A549 (cell line): ENCODE results near the gene CLEC16A. TPM values are rescaled to one million over a fixed set of nuclear protein-coding genes. Genes with fewer than 3 reads are reported as not detected.

ENCODE experiments used
- ATAC-seq, 2 experiments: fragments of 200-7000 bp in 1 of 2; fragments of >200 bp in 1 of 2; cut with Nextera tagmentation in 1 of 2; cut with Tn5 transposase in 1 of 2; 3 replicates each; pipeline versions ENCODE4 v1.8.0 to v1.9.1; 2018 to 2020; ENCODE audit warnings: mild to moderate bottlenecking in 1 of 2, moderate library complexity in 1 of 2
- CTCF ChIA-PET: fragments of 300-600 bp; sonication (Branson Sonifier 250); formaldehyde crosslinking; extraction: SDS; loops from one replicate; lab custom pipeline; 2021; ENCODE audit warnings: antibody characterized with exemption, inconsistent platforms; lab: Yijun Ruan, JAX
- POLR2A ChIA-PET: fragments of 350-600 bp; formaldehyde crosslinking; extraction: SDS; loops from one replicate; lab custom pipeline; 2021; ENCODE audit warnings: antibody characterized with exemption, inconsistent platforms; lab: Yijun Ruan, JAX
- DNase-seq, 2 experiments: peaks; one replicate each; pipeline versions ENCODE4 v3.0.0 to v3.0.0-alpha.2; 2011 to 2016; ENCODE audit warnings: low read depth in 1 of 2, low spot score in 1 of 2
- FAIRE-seq: peaks from 2 replicates; lab custom pipeline; 2011; peaks lifted over from hg19 to GRCh38; lab: Jason Lieb, UNC
- H3K27ac ChIP-seq, 2 experiments: fragments of >200 bp; sonication (Bioruptor Twin); formaldehyde crosslinking; 3 replicates each; pipeline ENCODE4 v1.5.1; 2016 to 2017
- H3K4me1 ChIP-seq: fragments of >200 bp; sonication (Bioruptor Twin); formaldehyde crosslinking; 3 replicates; pipeline ENCODE4 v1.6.1; 2016
- H3K4me2 ChIP-seq: fragments of >200 bp; sonication (Bioruptor Twin); formaldehyde crosslinking; 3 replicates; pipeline ENCODE4 v1.6.1; 2016
- H3K4me3 ChIP-seq: fragments of >200 bp; sonication (Bioruptor Twin); formaldehyde crosslinking; 3 replicates; pipeline ENCODE4 v1.5.1; 2016
- H3K9me3 ChIP-seq: fragments of >200 bp; sonication (Bioruptor Twin); formaldehyde crosslinking; 3 replicates; pipeline ENCODE4 v1.6.1; 2016
- BHLHE40 ChIP-seq: IDR thresholded peaks from 2 replicates; pipeline ENCODE4 v1.6.1; 2012; ENCODE audit warnings: low read depth, low read length, inconsistent platforms
- CBX2 ChIP-seq: fragments of 200-600 bp; sonication (generic); IDR thresholded peaks from 2 replicates; pipeline ENCODE4 v1.6.1; 2016; ENCODE audit warnings: low read depth, mild to moderate bottlenecking, borderline replicate concordance
- CEBPB ChIP-seq, 2 experiments: fragments of >200 bp in 1 of 2; sonication (Bioruptor Twin) in 1 of 2; formaldehyde crosslinking in 1 of 2; IDR thresholded peaks; 2 replicates each; pipeline ENCODE4 v1.6.1; 2012 to 2016
- CHD2 ChIP-seq: fragments of 150-350 bp; IDR thresholded peaks from 2 replicates; pipeline ENCODE4 v1.6.1; 2014; ENCODE audit warnings: low read length; ENCODE audit not compliant: partially characterized antibody
- EHF ChIP-seq: fragments of 250-450 bp; sonication (Bioruptor Pico); IDR thresholded peaks from 2 replicates; pipeline ENCODE4 v1.5.0; 2020; ENCODE audit warnings: mild to moderate bottlenecking
- ESRRA ChIP-seq: fragments of 150-350 bp; IDR thresholded peaks from 2 replicates; pipeline ENCODE4 v1.6.1; 2014; ENCODE audit warnings: mild to moderate bottlenecking, low read length, borderline replicate concordance
- FOSB ChIP-seq: fragments of 250-450 bp; sonication (Bioruptor Pico); IDR thresholded peaks from 2 replicates; pipeline ENCODE4 v1.5.0; 2020; ENCODE audit warnings: mild to moderate bottlenecking, moderate library complexity
- FOSL2 ChIP-seq, 2 experiments: fragments of 450-650 bp in 1 of 2; fragments of >200 bp in 1 of 2; sonication (Bioruptor Twin) in 1 of 2; formaldehyde crosslinking; IDR thresholded peaks; 2 replicates each; pipeline versions ENCODE4 v1.5.0 to v1.6.1; 2016 to 2020; ENCODE audit warnings: mild to moderate bottlenecking in 1 of 2, moderate library complexity in 1 of 2
- FOXS1 ChIP-seq: fragments of 250-450 bp; sonication (Bioruptor Pico); IDR thresholded peaks from 2 replicates; pipeline ENCODE4 v1.5.0; 2020; ENCODE audit warnings: mild to moderate bottlenecking, moderate library complexity
- HEYL ChIP-seq: fragments of 250-450 bp; sonication (Bioruptor Pico); IDR thresholded peaks from 2 replicates; pipeline ENCODE4 v1.8.0; 2021; ENCODE audit warnings: mild to moderate bottlenecking, moderate library complexity
- HOXA7 ChIP-seq: fragments of 250-450 bp; sonication (Bioruptor Pico); IDR thresholded peaks from 2 replicates; pipeline ENCODE4 v1.5.0; 2020; ENCODE audit warnings: mild to moderate bottlenecking, moderate library complexity
- HOXB5 ChIP-seq: fragments of 250-450 bp; sonication (Bioruptor Pico); IDR thresholded peaks from 2 replicates; pipeline ENCODE4 v1.5.0; 2020; ENCODE audit warnings: mild to moderate bottlenecking, moderate library complexity
- JUN ChIP-seq, 2 experiments: fragments of >200 bp; sonication (Bioruptor Twin); formaldehyde crosslinking; IDR thresholded peaks; 2 replicates in 1 of 2; 3 replicates in 1 of 2; pipeline ENCODE4 v1.6.1; 2016 to 2017
- JUNB ChIP-seq: fragments of >200 bp; sonication (Bioruptor Twin); formaldehyde crosslinking; IDR thresholded peaks from 2 replicates; pipeline ENCODE4 v1.6.1; 2016
- KDM1A ChIP-seq: fragments of 200-600 bp; sonication (generic); IDR thresholded peaks from 2 replicates; pipeline ENCODE4 v1.6.1; 2016; ENCODE audit warnings: low read depth, mild to moderate bottlenecking
- KDM5A ChIP-seq: fragments of 200-600 bp; sonication (generic); IDR thresholded peaks from 2 replicates; pipeline ENCODE4 v1.6.1; 2016; ENCODE audit warnings: antibody characterized with exemption, mild to moderate bottlenecking
- MAZ ChIP-seq: fragments of 150-350 bp; IDR thresholded peaks from 2 replicates; pipeline ENCODE4 v1.6.1; 2014; ENCODE audit warnings: antibody characterized with exemption, low read depth, low read length, borderline replicate concordance
- NFE2L2 ChIP-seq: fragments of 150-350 bp; conservative IDR thresholded peaks from 2 replicates; pipeline ENCODE4 v1.6.1; 2014; ENCODE audit warnings: low read length
- NPAS2 ChIP-seq: fragments of 250-450 bp; sonication (Bioruptor Pico); IDR thresholded peaks from 2 replicates; pipeline ENCODE4 v1.8.0; 2022; ENCODE audit warnings: mild to moderate bottlenecking, moderate library complexity, borderline replicate concordance
- POLR2A ChIP-seq: IDR thresholded peaks from 2 replicates; pipeline ENCODE4 v1.6.1; 2012; ENCODE audit warnings: mild to moderate bottlenecking, low read length
- RARB ChIP-seq: fragments of 250-450 bp; sonication (Bioruptor Pico); IDR thresholded peaks from 2 replicates; pipeline ENCODE4 v1.8.0; 2021; ENCODE audit warnings: mild to moderate bottlenecking, moderate library complexity
- RFX5 ChIP-seq: fragments of 450-650 bp; IDR thresholded peaks from 2 replicates; pipeline ENCODE4 v1.7.1; 2014; ENCODE audit warnings: antibody characterized with exemption, mild to moderate bottlenecking, moderate library complexity
- RNF2 ChIP-seq: fragments of 200-600 bp; sonication (generic); IDR thresholded peaks from 2 replicates; pipeline ENCODE4 v1.6.1; 2016; ENCODE audit warnings: low read depth, mild to moderate bottlenecking, antibody characterized with exemption, moderate library complexity, borderline replicate concordance
- SREBF2 ChIP-seq: fragments of 450-650 bp; IDR thresholded peaks from 2 replicates; pipeline ENCODE4 v1.6.1; 2014; ENCODE audit warnings: mild to moderate bottlenecking, moderate library complexity
- WGBS: methylation state at CpG from one replicate; pipeline ENCODE4 v1.1.6; 2017; ENCODE audit errors: missing lambda C conversion rate; 5-methylcytosine and 5-hydroxymethylcytosine counted together
- polyA plus RNA-seq, 4 experiments: library from polyadenylated mRNA; depleted of rRNA in 3 of 4; stranded (reverse); fragments of >200 nt; fragmentation: RNase III in 1 of 4; extraction: RNeasy Plus Mini Kit Qiagen cat#74134 plus additional on column Dnase treatment in 1 of 4; gene quantifications; 2 replicates in 3 of 4; 3 replicates in 1 of 4; pipeline ENCODE4 v1.2.3, GENCODE V29; 2011 to 2017
- TF ChIP-seq, protein P1 (sequence below): fragments of >200 bp; sonication (Bioruptor Twin); formaldehyde crosslinking; IDR thresholded peaks from 2 replicates; pipeline ENCODE4 v1.6.1; 2016
- TF ChIP-seq, protein P2 (sequence below): IDR thresholded peaks from 2 replicates; pipeline ENCODE4 v1.6.1; 2012; ENCODE audit warnings: low read depth, borderline replicate concordance
- TF ChIP-seq, protein P3 (sequence below): fragments of 250-450 bp; sonication (Bioruptor Pico); IDR thresholded peaks from 2 replicates; pipeline ENCODE4 v1.5.0; 2020; ENCODE audit warnings: low read depth, mild to moderate bottlenecking, moderate library complexity
- TF ChIP-seq, protein P4 (sequence below): fragments of 450-650 bp; IDR thresholded peaks from 2 replicates; pipeline ENCODE4 v1.6.1; 2014; ENCODE audit warnings: antibody characterized with exemption
- TF ChIP-seq, protein P5 (sequence below): fragments of 150-350 bp; IDR thresholded peaks from 2 replicates; pipeline ENCODE4 v1.6.1; 2014; ENCODE audit warnings: low read depth, mild to moderate bottlenecking, low read length

CLEC16A gene
- polyA plus RNA-seq, 2 of the 4 experiments (the other 2 are of a cell fraction), result 8.3 to 10.4 TPM

DNA sequence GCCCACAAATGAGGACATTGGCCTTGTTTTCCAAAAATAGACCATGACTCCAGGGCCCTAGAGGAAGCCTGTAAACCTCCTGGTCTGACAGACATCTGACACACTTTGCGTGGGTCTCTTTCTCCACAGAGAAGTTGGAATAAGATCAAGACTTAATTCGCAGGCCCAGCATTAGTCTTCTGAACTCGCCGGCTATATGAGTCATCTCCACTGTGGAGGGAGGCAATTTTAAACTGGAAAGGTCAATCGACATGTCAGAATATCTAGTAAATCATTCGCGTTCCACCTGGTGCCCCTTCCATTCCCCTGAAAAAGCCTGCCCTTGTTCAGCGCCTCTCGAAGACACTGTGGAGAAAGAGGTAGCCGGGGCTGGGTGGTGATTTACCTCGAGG is 140.1 kb downstream of the CLEC16A start:
- ATAC-seq, result no peak
- Histone ChIP-seq H3K9me3 (no peaks in the 10 kb centered on the region), H3K4me1 (no peaks in the 10 kb centered on the region), H3K4me3 (no peak overlapping the region), H3K27ac (no peak overlapping the region), H3K4me2 (no peak overlapping the region)
- CTCF ChIA-PET, result no interaction called here
- POLR2A ChIA-PET, result no interaction called here
- TF ChIP-seq, protein P1, sequence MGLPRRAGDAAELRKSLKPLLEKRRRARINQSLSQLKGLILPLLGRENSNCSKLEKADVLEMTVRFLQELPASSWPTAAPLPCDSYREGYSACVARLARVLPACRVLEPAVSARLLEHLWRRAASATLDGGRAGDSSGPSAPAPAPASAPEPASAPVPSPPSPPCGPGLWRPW, result no peak
- TF ChIP-seq, protein P2, sequence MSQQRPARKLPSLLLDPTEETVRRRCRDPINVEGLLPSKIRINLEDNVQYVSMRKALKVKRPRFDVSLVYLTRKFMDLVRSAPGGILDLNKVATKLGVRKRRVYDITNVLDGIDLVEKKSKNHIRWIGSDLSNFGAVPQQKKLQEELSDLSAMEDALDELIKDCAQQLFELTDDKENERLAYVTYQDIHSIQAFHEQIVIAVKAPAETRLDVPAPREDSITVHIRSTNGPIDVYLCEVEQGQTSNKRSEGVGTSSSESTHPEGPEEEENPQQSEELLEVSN, result no peak
- TF ChIP-seq RARB (CRISPR knock-in tag), result no peak
- no peak for TF ChIP-seq KDM5A
- TF ChIP-seq CBX2, result no peak
- TF ChIP-seq MAZ, result no peak
- TF ChIP-seq JUN (IDR thresholded peaks at IDR 0.05), result no peak
- no peak for TF ChIP-seq FOXS1
- TF ChIP-seq RNF2, result no peak
- TF ChIP-seq FOSL2 (IDR thresholded peaks at IDR 0.05), result no peak
- TF ChIP-seq FOSL2 (CRISPR knock-in tag; IDR thresholded peaks at IDR 0.05), result no peak
- no peak for TF ChIP-seq NFE2L2
- TF ChIP-seq FOSB (CRISPR knock-in tag), result no peak
- no peak for TF ChIP-seq JUNB
- TF ChIP-seq, protein P3, sequence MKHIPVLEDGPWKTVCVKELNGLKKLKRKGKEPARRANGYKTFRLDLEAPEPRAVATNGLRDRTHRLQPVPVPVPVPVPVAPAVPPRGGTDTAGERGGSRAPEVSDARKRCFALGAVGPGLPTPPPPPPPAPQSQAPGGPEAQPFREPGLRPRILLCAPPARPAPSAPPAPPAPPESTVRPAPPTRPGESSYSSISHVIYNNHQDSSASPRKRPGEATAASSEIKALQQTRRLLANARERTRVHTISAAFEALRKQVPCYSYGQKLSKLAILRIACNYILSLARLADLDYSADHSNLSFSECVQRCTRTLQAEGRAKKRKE, result no peak
- DNase-seq, result no peak
- WGBS, result 77% methylated on average over 11 of the region's 11 CpGs
- no peak for FAIRE-seq

DNA sequence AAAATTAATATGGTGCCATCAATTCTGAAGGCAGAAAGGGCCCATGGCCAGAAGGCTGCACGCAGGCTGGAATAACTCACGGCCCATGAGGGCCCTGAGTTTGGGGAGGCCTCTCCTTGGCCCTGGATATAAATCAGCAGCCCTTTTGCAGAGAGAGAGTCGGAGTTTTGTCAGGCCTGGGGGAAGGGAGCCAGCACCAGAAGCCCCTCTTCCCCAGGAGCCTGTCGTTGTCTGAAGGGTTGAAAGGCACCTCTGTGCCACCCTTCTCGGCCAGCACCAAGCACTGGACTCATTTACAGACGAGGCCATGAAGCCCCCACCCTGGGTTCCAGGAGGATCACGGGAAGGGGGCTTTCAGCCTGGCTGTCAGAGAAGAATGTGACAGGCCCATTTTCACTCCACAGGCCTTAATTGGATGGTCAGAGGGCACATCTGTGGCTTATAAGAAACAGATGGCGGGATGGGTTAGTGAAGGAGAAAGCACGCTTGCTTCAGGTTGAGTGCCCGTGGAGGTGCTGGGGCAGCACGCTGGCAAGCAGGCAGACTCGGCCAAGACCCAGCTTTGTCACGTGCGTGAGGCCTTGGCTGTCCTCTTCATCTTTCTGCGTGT is 140.6 kb downstream of the CLEC16A start:
- ChIA-PET POLR2A (no interaction called here), CTCF (no interaction called here)
- ATAC-seq, result no peak
- no peak for DNase-seq
- WGBS, result 88% methylated on average over 14 of the region's 15 CpGs
- FAIRE-seq, result no peak
- no peaks in the 10 kb centered on the region for H3K4me1 ChIP-seq
- no peaks in the 10 kb centered on the region for H3K9me3 ChIP-seq
- no peak overlapping the region for H3K27ac ChIP-seq
- no peak overlapping the region for H3K4me2 ChIP-seq
- TF ChIP-seq CBX2 (no peak), KDM5A (no peak)
- TF ChIP-seq, protein P4, sequence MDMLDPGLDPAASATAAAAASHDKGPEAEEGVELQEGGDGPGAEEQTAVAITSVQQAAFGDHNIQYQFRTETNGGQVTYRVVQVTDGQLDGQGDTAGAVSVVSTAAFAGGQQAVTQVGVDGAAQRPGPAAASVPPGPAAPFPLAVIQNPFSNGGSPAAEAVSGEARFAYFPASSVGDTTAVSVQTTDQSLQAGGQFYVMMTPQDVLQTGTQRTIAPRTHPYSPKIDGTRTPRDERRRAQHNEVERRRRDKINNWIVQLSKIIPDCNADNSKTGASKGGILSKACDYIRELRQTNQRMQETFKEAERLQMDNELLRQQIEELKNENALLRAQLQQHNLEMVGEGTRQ, result no peak
- H3K4me3 ChIP-seq, result no peak overlapping the region

DNA sequence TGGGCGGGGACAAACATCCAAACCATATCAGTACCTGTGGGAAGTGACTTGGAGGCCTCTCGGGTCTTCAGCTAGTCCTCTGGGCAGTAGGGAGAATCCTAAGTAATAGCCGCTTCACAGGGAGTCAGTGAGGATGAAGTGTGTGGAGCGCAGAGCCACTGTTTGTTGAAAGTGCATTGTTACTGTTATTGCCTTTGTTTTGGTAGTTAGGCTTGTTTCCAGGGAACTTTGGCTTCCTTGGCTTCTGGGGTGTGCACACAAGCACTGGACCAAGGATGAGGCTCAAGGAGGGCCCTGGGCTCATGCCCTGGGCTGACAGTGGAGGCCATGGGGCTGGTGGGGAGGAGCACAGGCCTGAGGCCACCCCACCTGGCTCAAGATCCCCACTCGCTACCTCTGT is 141.6 kb downstream of the CLEC16A start:
- no peak overlapping the region for H3K27ac ChIP-seq
- DNase-seq (no peak), ATAC-seq (no peak), FAIRE-seq (no peak)
- no peak for TF ChIP-seq HOXA7 (CRISPR knock-in tag)
- no peak for TF ChIP-seq CEBPB (IDR thresholded peaks at IDR 0.05)
- TF ChIP-seq EHF (CRISPR knock-in tag), result no peak
- TF ChIP-seq POLR2A, result no peak
- no peak for TF ChIP-seq NFE2L2
- no peak for TF ChIP-seq CHD2
- TF ChIP-seq KDM1A, result no peak
- TF ChIP-seq KDM5A, result no peak
- TF ChIP-seq, protein P2, result no peak
- TF ChIP-seq CBX2, result no peak
- TF ChIP-seq RFX5, result no peak
- no peak for TF ChIP-seq BHLHE40
- TF ChIP-seq HEYL (CRISPR knock-in tag), result no peak
- TF ChIP-seq HOXB5 (CRISPR knock-in tag), result no peak
- no peak for TF ChIP-seq SREBF2
- TF ChIP-seq, protein P5, sequence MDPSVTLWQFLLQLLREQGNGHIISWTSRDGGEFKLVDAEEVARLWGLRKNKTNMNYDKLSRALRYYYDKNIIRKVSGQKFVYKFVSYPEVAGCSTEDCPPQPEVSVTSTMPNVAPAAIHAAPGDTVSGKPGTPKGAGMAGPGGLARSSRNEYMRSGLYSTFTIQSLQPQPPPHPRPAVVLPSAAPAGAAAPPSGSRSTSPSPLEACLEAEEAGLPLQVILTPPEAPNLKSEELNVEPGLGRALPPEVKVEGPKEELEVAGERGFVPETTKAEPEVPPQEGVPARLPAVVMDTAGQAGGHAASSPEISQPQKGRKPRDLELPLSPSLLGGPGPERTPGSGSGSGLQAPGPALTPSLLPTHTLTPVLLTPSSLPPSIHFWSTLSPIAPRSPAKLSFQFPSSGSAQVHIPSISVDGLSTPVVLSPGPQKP, result no peak
- no peak for TF ChIP-seq ESRRA
- no peak for TF ChIP-seq NPAS2 (CRISPR knock-in tag)
- H3K9me3 ChIP-seq, result no peaks in the 10 kb centered on the region
- CTCF ChIA-PET, result no interaction called here
- no peak overlapping the region for H3K4me2 ChIP-seq
- WGBS, result 93% methylated on average over 5 of the region's 5 CpGs
- no peak overlapping the region for H3K4me3 ChIP-seq
- POLR2A ChIA-PET, result no interaction called here
- no peaks in the 10 kb centered on the region for H3K4me1 ChIP-seq
